Transverse colon (tissue), 4 donors: Measurements from ENCODE around the gene CDCA3.

Experiments used
- EP300 ChIP-seq: sonication (generic); formaldehyde crosslinking; IDR thresholded peaks from one replicate; pipeline ENCODE4 v1.6.1; 2017; ENCODE audit warnings: antibody characterized with exemption, low read depth
- POLR2A ChIP-seq: fragments of 450-650 bp; IDR thresholded peaks from one replicate; pipeline ENCODE4 v1.6.1; 2016; ENCODE audit warnings: antibody characterized with exemption, mild to moderate bottlenecking, moderate library complexity
- POLR2AphosphoS5 ChIP-seq, 3 donors: sonication (generic); formaldehyde crosslinking; IDR thresholded peaks; one replicate each; pipeline ENCODE4 v1.6.1; 2016; ENCODE audit warnings: antibody characterized with exemption in 3 of 3
- TF ChIP-seq, protein P1 (sequence below), 5 experiments: fragments of 200-600 bp in 3 of 5; fragments of 450-650 bp in 2 of 5; sonication (generic) in 3 of 5; IDR thresholded peaks; 1 replicate in 2 of 5; 2 replicates in 3 of 5; pipeline ENCODE4 v1.5.1; 2016 to 2017; ENCODE audit warnings: antibody characterized with exemption in 5 of 5, inconsistent platforms in 3 of 5, mild to moderate bottlenecking in 2 of 5, moderate library complexity in 1 of 5

DNA sequence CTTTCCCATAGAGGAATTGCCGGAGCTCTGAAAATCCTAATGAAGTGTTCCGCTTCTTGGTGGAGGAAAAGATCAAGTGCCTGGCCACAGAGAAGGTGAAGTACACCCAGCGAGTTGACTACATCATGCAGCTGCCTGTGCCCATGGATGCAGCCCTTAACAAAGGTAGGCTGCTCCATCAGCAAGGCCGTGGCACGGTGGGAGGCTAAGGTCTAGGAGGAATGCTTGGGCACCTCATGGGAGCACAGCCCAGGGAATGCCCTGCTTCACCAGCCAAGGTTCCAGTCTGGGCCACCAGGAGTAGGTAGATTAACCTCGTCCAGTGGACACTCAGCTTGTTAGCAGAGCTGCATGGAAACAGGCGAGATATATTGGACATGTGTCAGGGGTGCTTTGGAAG, 9.9 kb upstream of the CDCA3 start:
- no peak for TF ChIP-seq EP300
- no peak for TF ChIP-seq POLR2AphosphoS5 (IDR thresholded peaks at IDR 0.05)
- no peak for TF ChIP-seq POLR2A
- TF ChIP-seq, protein P1, sequence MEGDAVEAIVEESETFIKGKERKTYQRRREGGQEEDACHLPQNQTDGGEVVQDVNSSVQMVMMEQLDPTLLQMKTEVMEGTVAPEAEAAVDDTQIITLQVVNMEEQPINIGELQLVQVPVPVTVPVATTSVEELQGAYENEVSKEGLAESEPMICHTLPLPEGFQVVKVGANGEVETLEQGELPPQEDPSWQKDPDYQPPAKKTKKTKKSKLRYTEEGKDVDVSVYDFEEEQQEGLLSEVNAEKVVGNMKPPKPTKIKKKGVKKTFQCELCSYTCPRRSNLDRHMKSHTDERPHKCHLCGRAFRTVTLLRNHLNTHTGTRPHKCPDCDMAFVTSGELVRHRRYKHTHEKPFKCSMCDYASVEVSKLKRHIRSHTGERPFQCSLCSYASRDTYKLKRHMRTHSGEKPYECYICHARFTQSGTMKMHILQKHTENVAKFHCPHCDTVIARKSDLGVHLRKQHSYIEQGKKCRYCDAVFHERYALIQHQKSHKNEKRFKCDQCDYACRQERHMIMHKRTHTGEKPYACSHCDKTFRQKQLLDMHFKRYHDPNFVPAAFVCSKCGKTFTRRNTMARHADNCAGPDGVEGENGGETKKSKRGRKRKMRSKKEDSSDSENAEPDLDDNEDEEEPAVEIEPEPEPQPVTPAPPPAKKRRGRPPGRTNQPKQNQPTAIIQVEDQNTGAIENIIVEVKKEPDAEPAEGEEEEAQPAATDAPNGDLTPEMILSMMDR (IDR thresholded peaks at IDR 0.05): no peak
